ENCODE data around the gene AURKAIP1.

AURKAIP1 gene

DNA sequence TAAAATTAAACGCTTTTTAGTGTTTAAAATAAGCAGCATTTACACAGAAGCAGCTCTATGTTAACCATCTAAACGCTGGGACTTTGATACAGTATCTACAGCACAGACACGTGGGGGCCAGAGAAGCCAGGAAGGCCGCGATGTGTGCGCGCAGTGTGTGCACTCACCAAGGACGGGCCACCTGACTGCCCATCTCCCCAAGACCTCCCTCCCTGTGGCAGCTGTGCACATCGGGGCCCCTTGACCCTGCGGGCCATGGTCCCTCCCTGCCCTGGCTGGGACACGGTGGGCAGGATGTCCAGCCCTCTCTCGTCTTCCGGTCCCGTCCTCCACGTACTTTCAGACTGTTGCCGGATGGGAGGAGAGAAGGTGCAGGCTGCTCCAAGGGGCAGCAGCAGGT is 39.7 kb downstream of the AURKAIP1 start:
- TF ChIP-seq ZNF274 (IDR thresholded peaks at IDR 0.05; ENCODE audit: low read depth, low read length) = no peak
- H3K4me3 ChIP-seq (ENCODE audit: low read length) = no peak overlapping the region

DNA sequence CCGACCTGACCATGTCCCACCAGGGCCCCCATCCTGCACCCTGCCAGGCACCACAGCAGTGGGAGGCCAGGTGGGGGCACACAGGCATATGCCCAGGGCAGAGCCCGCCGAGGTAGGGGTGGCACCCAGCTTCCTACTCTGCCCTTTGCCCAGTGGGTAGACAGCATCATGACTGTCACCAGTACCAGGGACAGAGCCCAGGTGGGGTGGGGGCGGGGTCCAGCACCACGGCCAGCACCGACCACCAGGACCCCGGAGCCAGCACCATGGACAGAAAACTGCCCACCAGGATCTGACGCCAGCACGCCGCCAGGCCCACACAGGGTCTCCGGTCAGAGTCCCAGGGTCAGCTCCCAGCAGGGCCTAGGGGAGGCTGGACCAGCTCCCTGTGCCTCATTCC is 40.2 kb downstream of the AURKAIP1 start:
- no peak overlapping the region for H3K4me3 ChIP-seq (ENCODE audit: low read length)
- TF ChIP-seq ZNF274 (IDR thresholded peaks at IDR 0.05; ENCODE audit: low read depth, low read length) = no peak

DNA sequence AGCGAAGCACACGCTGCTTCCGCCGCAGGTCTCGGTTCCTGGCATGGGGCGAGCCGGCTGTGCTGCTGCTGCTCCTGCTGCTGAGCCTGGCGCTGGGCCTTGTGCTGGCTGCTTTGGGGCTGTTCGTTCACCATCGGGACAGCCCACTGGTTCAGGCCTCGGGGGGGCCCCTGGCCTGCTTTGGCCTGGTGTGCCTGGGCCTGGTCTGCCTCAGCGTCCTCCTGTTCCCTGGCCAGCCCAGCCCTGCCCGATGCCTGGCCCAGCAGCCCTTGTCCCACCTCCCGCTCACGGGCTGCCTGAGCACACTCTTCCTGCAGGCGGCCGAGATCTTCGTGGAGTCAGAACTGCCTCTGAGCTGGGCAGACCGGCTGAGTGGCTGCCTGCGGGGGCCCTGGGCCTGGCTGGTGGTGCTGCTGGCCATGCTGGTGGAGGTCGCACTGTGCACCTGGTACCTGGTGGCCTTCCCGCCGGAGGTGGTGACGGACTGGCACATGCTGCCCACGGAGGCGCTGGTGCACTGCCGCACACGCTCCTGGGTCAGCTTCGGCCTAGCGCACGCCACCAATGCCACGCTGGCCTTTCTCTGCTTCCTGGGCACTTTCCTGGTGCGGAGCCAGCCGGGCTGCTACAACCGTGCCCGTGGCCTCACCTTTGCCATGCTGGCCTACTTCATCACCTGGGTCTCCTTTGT is 41.3 kb downstream of the AURKAIP1 start:
- no peak overlapping the region for H3K4me3 ChIP-seq (ENCODE audit: low read length)
- TF ChIP-seq ZNF274 (IDR thresholded peaks at IDR 0.05; ENCODE audit: low read depth, low read length) = no peak

DNA sequence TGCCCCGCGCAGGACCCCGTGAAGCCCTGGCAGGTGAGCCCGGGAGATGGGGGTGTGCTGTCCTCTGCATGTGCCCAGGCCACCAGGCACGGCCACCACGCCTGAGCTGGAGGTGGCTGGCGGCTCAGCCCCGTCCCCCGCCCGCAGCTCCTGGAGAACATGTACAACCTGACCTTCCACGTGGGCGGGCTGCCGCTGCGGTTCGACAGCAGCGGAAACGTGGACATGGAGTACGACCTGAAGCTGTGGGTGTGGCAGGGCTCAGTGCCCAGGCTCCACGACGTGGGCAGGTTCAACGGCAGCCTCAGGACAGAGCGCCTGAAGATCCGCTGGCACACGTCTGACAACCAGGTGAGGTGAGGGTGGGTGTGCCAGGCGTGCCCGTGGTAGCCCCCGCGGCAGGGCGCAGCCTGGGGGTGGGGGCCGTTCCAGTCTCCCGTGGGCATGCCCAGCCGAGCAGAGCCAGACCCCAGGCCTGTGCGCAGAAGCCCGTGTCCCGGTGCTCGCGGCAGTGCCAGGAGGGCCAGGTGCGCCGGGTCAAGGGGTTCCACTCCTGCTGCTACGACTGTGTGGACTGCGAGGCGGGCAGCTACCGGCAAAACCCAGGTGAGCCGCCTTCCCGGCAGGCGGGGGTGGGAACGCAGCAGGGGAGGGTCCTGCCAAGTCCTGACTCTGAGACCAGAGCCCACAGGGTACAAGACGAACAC is 42.1 kb downstream of the AURKAIP1 start:
- H3K4me3 ChIP-seq (ENCODE audit: low read length) = no peak overlapping the region
- TF ChIP-seq ZNF274 (IDR thresholded peaks at IDR 0.05; ENCODE audit: low read depth, low read length) = no peak

DNA sequence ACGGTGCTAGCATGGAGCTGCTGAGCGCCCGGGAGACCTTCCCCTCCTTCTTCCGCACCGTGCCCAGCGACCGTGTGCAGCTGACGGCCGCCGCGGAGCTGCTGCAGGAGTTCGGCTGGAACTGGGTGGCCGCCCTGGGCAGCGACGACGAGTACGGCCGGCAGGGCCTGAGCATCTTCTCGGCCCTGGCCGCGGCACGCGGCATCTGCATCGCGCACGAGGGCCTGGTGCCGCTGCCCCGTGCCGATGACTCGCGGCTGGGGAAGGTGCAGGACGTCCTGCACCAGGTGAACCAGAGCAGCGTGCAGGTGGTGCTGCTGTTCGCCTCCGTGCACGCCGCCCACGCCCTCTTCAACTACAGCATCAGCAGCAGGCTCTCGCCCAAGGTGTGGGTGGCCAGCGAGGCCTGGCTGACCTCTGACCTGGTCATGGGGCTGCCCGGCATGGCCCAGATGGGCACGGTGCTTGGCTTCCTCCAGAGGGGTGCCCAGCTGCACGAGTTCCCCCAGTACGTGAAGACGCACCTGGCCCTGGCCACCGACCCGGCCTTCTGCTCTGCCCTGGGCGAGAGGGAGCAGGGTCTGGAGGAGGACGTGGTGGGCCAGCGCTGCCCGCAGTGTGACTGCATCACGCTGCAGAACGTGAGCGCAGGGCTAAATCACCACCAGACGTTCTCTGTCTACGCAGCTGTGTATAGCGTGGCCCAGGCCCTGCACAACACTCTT is 42.8 kb downstream of the AURKAIP1 start:
- no peak for TF ChIP-seq ZNF274 (IDR thresholded peaks at IDR 0.05; ENCODE audit: low read depth, low read length)
- no peak overlapping the region for H3K4me3 ChIP-seq (ENCODE audit: low read length)

DNA sequence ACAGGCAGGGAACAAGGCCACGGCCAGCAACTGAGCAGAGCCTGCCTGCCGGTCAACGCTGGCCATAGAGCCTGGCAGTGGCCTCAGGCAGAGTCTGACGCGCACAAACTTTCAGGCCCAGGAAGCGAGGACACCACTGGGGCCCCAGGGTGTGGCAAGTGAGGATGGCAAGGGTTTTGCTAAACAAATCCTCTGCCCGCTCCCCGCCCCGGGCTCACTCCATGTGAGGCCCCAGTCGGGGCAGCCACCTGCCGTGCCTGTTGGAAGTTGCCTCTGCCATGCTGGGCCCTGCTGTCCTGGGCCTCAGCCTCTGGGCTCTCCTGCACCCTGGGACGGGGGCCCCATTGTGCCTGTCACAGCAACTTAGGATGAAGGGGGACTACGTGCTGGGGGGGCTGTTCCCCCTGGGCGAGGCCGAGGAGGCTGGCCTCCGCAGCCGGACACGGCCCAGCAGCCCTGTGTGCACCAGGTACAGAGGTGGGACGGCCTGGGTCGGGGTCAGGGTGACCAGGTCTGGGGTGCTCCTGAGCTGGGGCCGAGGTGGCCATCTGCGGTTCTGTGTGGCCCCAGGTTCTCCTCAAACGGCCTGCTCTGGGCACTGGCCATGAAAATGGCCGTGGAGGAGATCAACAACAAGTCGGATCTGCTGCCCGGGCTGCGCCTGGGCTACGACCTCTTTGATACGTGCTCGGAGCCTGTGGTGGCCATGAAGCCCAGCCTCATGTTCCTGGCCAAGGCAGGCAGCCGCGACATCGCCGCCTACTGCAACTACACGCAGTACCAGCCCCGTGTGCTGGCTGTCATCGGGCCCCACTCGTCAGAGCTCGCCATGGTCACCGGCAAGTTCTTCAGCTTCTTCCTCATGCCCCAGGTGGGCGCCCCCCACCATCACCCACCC is 43.7 kb downstream of the AURKAIP1 start, which contains the start of gene TAS1R3:
TSS of gene TAS1R3 (plus strand) at position 213 of the 898 bp plus-strand sequence. CDS start at position 279, 66 bp downstream.
- no peak within 1 kb of the TSS for H3K4me3 ChIP-seq (ENCODE audit: low read length)
- no peak for TF ChIP-seq ZNF274 (IDR thresholded peaks at IDR 0.05; ENCODE audit: low read depth, low read length)

DNA sequence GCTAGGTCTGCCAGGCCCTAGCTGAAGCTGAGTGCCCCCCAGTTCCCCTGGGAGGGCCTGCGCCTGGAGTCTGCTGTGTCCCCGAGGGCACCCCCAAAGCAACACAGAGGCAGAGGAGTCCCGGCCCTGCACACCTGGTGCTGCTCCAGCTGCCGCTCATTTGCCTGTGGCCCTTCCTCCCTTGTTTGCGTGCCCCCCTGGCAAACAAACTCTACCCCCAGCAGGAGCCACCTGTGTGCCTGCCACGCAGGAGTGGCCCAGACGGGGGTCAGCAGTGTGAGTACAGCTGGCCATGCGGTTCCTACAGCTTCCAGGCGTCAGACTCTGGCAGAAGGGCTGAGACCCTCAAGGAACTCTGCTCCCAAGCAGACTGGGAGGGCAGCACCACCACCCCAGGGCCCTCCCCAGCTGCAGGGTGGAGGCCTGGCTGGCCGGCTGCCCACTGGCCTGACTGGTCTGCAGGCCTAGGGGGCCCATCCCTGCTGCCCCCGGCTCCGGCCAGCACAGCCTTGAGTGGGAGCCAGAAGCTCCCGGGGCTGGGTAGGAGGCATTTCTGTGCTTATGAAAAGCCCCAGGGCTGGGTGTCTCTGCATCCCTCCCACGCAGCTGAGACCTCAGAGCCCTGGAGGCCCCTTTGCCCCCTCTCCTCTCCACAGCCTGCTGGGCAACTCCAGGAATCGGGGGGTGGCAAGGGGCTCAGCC is 44.5 kb downstream of the AURKAIP1 start:
- no peak for TF ChIP-seq ZNF274 (IDR thresholded peaks at IDR 0.05; ENCODE audit: low read depth, low read length)
- no peak overlapping the region for H3K4me3 ChIP-seq (ENCODE audit: low read length)

DNA sequence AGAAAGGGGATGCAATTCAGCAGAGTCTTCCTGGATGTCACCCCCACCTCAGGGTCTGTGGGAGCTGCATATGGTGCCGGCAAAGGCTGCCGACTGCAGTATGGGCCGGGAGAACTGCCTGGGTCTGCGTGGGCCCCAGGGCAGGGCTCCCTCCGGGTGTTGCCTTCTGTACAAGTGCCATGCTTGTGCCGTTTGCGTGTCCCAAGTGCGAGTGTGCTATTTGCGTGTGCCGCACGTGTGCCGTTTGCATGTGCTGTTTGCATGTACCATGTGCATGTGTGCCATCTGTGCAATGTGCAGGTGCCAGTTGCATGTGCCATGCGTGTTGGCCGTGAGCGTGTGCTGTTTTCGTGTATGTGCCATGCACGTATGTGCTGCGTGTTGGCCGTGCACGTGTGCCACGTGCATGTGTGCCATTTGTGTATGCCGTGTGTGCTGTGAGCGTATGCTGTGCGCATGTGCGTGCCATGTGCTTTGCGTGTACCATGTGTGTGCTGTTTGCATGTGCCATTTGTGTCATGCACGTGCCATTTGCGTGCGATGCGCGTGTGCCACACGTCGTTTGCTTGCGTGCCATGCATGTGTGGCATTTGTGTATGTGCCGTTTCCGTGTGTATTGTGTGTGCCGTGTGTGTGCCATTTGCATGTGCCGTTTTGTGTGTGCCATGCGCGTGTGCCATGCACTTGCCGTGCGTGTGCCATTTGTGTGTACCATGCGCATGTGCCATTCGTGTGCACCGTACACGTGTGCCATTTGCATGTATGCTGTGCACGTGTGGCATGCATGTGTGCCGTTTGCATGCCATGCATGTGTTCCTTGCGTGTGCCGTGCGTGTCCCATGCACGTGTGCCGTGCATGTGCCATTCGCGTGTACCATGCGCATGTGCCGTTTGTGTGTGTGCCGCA is 45.5 kb downstream of the AURKAIP1 start:
- no peak overlapping the region for H3K4me3 ChIP-seq (ENCODE audit: low read length)
- TF ChIP-seq ZNF274 (IDR thresholded peaks at IDR 0.05; ENCODE audit: low read depth, low read length) = no peak

DNA sequence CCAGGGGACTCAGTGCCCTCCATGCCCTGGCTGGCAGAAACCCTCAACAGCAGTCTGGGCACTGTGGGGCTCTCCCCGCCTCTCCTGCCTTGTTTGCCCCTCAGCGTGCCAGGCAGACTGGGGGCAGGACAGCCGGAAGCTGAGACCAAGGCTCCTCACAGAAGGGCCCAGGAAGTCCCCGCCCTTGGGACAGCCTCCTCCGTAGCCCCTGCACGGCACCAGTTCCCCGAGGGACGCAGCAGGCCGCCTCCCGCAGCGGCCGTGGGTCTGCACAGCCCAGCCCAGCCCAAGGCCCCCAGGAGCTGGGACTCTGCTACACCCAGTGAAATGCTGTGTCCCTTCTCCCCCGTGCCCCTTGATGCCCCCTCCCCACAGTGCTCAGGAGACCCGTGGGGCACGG is 46.8 kb downstream of the AURKAIP1 start:
- no peak overlapping the region for H3K4me3 ChIP-seq (ENCODE audit: low read length)
- TF ChIP-seq ZNF274 (IDR thresholded peaks at IDR 0.05; ENCODE audit: low read depth, low read length) = no peak

DNA sequence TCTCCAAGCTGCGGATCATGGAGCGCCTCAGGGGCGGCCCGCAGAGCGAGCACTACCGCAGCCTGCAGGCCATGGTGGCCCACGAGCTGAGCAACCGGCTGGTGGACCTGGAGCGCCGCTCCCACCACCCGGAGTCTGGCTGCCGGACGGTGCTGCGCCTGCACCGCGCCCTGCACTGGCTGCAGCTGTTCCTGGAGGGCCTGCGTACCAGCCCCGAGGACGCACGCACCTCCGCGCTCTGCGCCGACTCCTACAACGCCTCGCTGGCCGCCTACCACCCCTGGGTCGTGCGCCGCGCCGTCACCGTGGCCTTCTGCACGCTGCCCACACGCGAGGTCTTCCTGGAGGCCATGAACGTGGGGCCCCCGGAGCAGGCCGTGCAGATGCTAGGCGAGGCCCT is 47.7 kb downstream of the AURKAIP1 start:
- TF ChIP-seq ZNF274 (IDR thresholded peaks at IDR 0.05; ENCODE audit: low read depth, low read length) = no peak
- H3K4me3 ChIP-seq (ENCODE audit: low read length) = no peak overlapping the region

DNA sequence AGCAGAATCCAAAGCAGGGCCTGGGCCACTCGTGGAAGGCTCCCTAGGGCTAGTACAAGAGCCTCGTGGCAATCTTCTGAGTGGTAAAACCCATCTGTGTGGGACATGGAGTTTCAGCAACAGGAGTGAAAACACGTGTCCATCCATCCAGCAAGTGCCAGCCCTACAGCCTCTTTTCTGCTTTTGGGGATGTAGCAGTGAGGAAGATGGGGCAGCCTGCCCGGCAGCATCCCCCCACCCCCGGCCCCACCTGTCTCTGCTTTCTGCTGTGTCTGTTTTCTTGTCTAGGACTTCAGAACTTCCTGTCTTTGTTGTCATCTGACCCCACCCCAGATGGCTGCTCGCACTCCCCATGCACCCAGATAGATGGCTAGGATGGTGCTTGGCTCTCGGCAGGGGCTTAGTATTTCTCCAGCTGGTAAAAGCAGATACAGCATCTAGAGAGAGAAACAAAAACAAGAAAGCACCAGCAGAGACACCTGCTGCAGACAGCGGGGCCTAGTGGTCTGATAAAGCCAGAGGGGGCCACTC is 48.9 kb downstream of the AURKAIP1 start:
- H3K4me3 ChIP-seq (ENCODE audit: low read length) = no peak overlapping the region
- TF ChIP-seq ZNF274 (IDR thresholded peaks at IDR 0.05; ENCODE audit: low read depth, low read length) = no peak

Measured in GM08714 (cell line).